ENCODE measurements around the gene MAP2K4.

- no peak for TF ChIP-seq EZH2 (IDR thresholded peaks at IDR 0.05)
- no peak for TF ChIP-seq POLR2AphosphoS5 (IDR thresholded peaks at IDR 0.05; ENCODE audit: borderline replicate concordance, low read depth, low read length)
These were observed 28.3 kb downstream of the MAP2K4 start for GRCh38 chr17:12048843-12049473.

All from SK-N-MC (cell line).